Natural killer cell (primary cell): ENCODE results near the gene STAM. TPM values are rescaled to one million over a fixed set of nuclear protein-coding genes. Genes with fewer than 3 reads are reported as not detected.

ENCODE experiments used
- ATAC-seq, 3 donors: fragments of 150-1000 bp in 2 of 3; fragments of 200-7000 bp in 1 of 3; cut with Tn5 transposase; 1 replicate in 1 of 3; 2 replicates in 2 of 3; pipeline ENCODE4 v1.10.0; 2021; ENCODE audit warnings: mild to moderate bottlenecking in 2 of 3, moderate library complexity in 2 of 3
- DNase-seq, 2 donors: peaks; one replicate each; pipeline versions ENCODE4 v3.0.0 to v3.0.0-alpha.2; 2013 to 2021; ENCODE audit warnings: mixed read lengths in 1 of 2
- H3K27ac ChIP-seq: one replicate; pipeline ENCODE4 v1.5.1; 2013; ENCODE audit warnings: mild to moderate bottlenecking, low read length
- H3K27me3 ChIP-seq: one replicate; pipeline ENCODE4 v1.6.1; 2013; ENCODE audit warnings: low read length; ENCODE audit not compliant: control insufficient read depth, insufficient read depth
- H3K36me3 ChIP-seq: one replicate; pipeline ENCODE4 v1.6.1; 2013; ENCODE audit warnings: low read length; ENCODE audit not compliant: control insufficient read depth, insufficient read depth
- H3K4me1 ChIP-seq: one replicate; pipeline ENCODE4 v1.6.1; 2013; ENCODE audit warnings: low read length; ENCODE audit not compliant: control insufficient read depth, insufficient read depth
- H3K4me3 ChIP-seq: one replicate; pipeline ENCODE4 v1.5.1; 2013; ENCODE audit warnings: low read length
- H3K9me3 ChIP-seq: one replicate; pipeline ENCODE4 v1.6.1; 2013; ENCODE audit warnings: low read length; ENCODE audit not compliant: control insufficient read depth, insufficient read depth
- H3K27ac Mint-ChIP-seq, 2 donors: one replicate each; pipeline ENCODE4 v1.8.0; 2022; ENCODE audit warnings: mild to moderate bottlenecking in 2 of 2, mixed read lengths in 2 of 2, moderate library complexity in 1 of 2
- H3K27me3 Mint-ChIP-seq, 2 donors: one replicate each; pipeline ENCODE4 v1.8.0; 2022; ENCODE audit warnings: low read depth in 2 of 2, mixed read lengths in 2 of 2
- H3K36me3 Mint-ChIP-seq: one replicate; pipeline ENCODE4 v1.8.0; 2022; ENCODE audit warnings: mixed read lengths
- H3K4me1 Mint-ChIP-seq, 2 donors: one replicate each; pipeline ENCODE4 v1.8.0; 2022; ENCODE audit warnings: mixed read lengths in 2 of 2
- H3K4me3 Mint-ChIP-seq: one replicate; pipeline ENCODE4 v1.8.0; 2022; ENCODE audit warnings: mild to moderate bottlenecking, moderate library complexity, mixed read lengths
- H3K9me3 Mint-ChIP-seq, 2 donors: one replicate each; pipeline ENCODE4 v1.8.0; 2022; ENCODE audit warnings: mixed read lengths in 2 of 2
- CTCF ChIP-seq: fragments of 200-600 bp; IDR thresholded peaks from one replicate; pipeline ENCODE4 v1.8.0; 2022; ENCODE audit warnings: antibody characterized with exemption
- WGBS: methylation state at CpG from one replicate; pipeline ENCODE4 v1.1.7; 2013; ENCODE audit warnings: missing lambda C conversion rate; ENCODE audit not compliant: insufficient coverage; 5-methylcytosine and 5-hydroxymethylcytosine counted together
- intact Hi-C: fragments of 100-400 bp; cut with micrococcal nuclease; formaldehyde crosslinking; loops from one replicate; pipeline ENCODE4 v1.14.2; 2022
- total RNA-seq, 4 donors: library from RNA; stranded (reverse); fragments of 120-200 nt in 1 of 4; gene quantifications; one replicate each; pipeline versions ENCODE4 v1.2.3 to v1.2.4, GENCODE V29; 2013 to 2022

Gene STAM
- total RNA-seq, 3 donors from 2014 or later (not counting 1 experiment from before 2014, with no cell fraction given), result 37.8 to 40.2 (median 38.6) TPM

- intact Hi-C loops, result no loop called here
- no peak overlapping the region for H3K4me3 ChIP-seq
- Mint-ChIP-seq H3K4me1 (peaks cover 66 to 87% of the 10 kb centered on the region in 2 donors), H3K36me3 (no peaks in the 10 kb centered on the region), H3K27ac (peak overlapping the region; percentile 71 to 85), H3K27me3 (no peaks in the 10 kb centered on the region), H3K4me3 (peak overlapping the region; percentile 65), H3K9me3 (peaks cover 0 to 2% of the 10 kb centered on the region in 2 donors)
- 91% methylated on average over 4 of the region's 4 CpGs for WGBS
- H3K9me3 ChIP-seq, result peaks cover 6% of the 10 kb centered on the region
- peaks cover 27% of the 10 kb centered on the region for H3K4me1 ChIP-seq
- H3K36me3 ChIP-seq, result peaks cover 6% of the 10 kb centered on the region
- ATAC-seq (no peak), DNase-seq (no peak)
- no peak for TF ChIP-seq CTCF
- H3K27me3 ChIP-seq, result no peaks in the 10 kb centered on the region
- peak overlapping the region; percentile 72 for H3K27ac ChIP-seq
Observed at GRCh38 chr10:17649052-17649451, 5.1 kb downstream of the STAM start.

GRCh38 chr10:17649836-17650235 lies 5.9 kb downstream of the STAM start:
- peaks cover 0 to 2% of the 10 kb centered on the region in 2 donors for H3K9me3 Mint-ChIP-seq
- Histone ChIP-seq H3K27ac (no peak overlapping the region), H3K9me3 (peaks cover 6% of the 10 kb centered on the region), H3K27me3 (no peaks in the 10 kb centered on the region), H3K4me3 (no peak overlapping the region), H3K4me1 (peaks cover 22% of the 10 kb centered on the region), H3K36me3 (peaks cover 6% of the 10 kb centered on the region)
- peaks cover 61 to 81% of the 10 kb centered on the region in 2 donors for H3K4me1 Mint-ChIP-seq
- 93% methylated on average over 2 of the region's 2 CpGs for WGBS
- H3K27ac Mint-ChIP-seq, result peak overlapping the region; percentile 71 to 85
- peak overlapping the region; percentile 65 for H3K4me3 Mint-ChIP-seq
- H3K36me3 Mint-ChIP-seq, result no peaks in the 10 kb centered on the region
- no peaks in the 10 kb centered on the region for H3K27me3 Mint-ChIP-seq
- intact Hi-C loops, result no loop called here
- DNase-seq (no peak), ATAC-seq (no peak)
- TF ChIP-seq CTCF, result no peak

- DNase-seq, result no peak
- peaks cover 61 to 81% of the 10 kb centered on the region in 2 donors for H3K4me1 Mint-ChIP-seq
- H3K36me3 Mint-ChIP-seq, result no peaks in the 10 kb centered on the region
- Histone ChIP-seq H3K4me3 (no peak overlapping the region), H3K4me1 (peaks cover 19% of the 10 kb centered on the region), H3K36me3 (peaks cover 6% of the 10 kb centered on the region), H3K27me3 (no peaks in the 10 kb centered on the region), H3K9me3 (peaks cover 6% of the 10 kb centered on the region), H3K27ac (no peak overlapping the region)
- intact Hi-C loops, result no loop called here
- H3K9me3 Mint-ChIP-seq, result peaks cover 0 to 2% of the 10 kb centered on the region in 2 donors
- 98% methylated on average over 7 of the region's 8 CpGs for WGBS
- no peak overlapping the region for H3K4me3 Mint-ChIP-seq
- peak overlapping the region in 1 of 2 donors; percentile 85 for H3K27ac Mint-ChIP-seq
- ATAC-seq, result no peak
- no peaks in the 10 kb centered on the region for H3K27me3 Mint-ChIP-seq
- no peak for TF ChIP-seq CTCF
Observed at GRCh38 chr10:17650416-17650815, 6.5 kb downstream of the STAM start.

GRCh38 chr10:17651896-17652295 lies 7.9 kb downstream of the STAM start:
- Histone ChIP-seq H3K9me3 (peaks cover 6% of the 10 kb centered on the region), H3K4me3 (no peak overlapping the region), H3K4me1 (peaks cover 16% of the 10 kb centered on the region), H3K36me3 (peaks cover 6% of the 10 kb centered on the region), H3K27ac (no peak overlapping the region), H3K27me3 (no peaks in the 10 kb centered on the region)
- no peak for ATAC-seq
- Mint-ChIP-seq H3K4me1 (peaks cover 63 to 83% of the 10 kb centered on the region in 2 donors), H3K4me3 (no peak overlapping the region), H3K27ac (peak overlapping the region; percentile 5 to 59), H3K36me3 (no peaks in the 10 kb centered on the region), H3K9me3 (peaks cover 0 to 2% of the 10 kb centered on the region in 2 donors), H3K27me3 (no peaks in the 10 kb centered on the region)
- no peak for TF ChIP-seq CTCF
- no peak for DNase-seq
- intact Hi-C loops, result no loop called here
